Fibroblast of skin of abdomen (primary cell): Measurements from ENCODE around the gene NAV2.

ENCODE experiments used
- DNase-seq: peaks from one replicate; pipeline ENCODE4 v3.0.0-alpha.2; 2013

Gene NAV2

GRCh38 chr11:20027556-20028013, 314.9 kb downstream of the NAV2 start:
- no peak for DNase-seq

DNA sequence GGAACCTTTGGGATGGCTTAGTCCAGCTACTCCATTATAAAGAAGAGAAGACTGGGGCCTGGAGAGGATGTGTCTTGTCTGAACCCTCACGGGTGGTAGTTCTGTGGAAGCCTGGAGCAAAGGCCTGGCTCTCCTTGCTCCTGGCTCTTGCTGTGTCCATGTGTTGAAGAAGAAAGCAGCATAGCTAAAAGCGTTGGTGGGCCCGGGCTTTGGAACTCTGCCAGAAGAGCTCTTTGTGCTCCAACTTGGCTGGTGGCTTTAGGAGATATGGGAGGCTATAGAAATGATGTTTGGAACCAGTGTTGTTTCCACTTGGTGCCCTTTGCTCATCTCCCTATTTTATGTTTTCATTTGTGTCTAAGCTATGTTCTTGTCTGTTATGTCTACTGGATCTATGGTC, 316.6 kb downstream of the NAV2 start:
- no peak for DNase-seq

DNA sequence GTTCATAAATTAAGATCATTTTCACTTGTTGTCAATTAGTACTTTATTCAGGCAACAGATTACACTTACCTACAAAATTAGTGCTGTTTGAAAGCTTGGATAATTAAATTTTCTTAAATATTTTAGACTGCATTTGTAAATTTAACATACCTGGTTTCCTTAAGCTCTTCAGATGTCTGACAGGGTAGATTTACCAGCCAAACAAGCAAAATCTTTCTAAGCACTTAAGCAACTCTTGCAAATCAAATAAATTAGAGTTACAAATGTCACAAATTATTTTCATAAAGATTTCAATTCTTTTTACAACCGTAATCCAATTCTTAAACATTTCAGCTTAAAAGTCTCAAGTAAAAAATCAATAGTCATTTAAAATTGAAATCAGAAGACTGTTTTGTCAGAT, 317.8 kb downstream of the NAV2 start:
- DNase-seq, result no peak

DNA sequence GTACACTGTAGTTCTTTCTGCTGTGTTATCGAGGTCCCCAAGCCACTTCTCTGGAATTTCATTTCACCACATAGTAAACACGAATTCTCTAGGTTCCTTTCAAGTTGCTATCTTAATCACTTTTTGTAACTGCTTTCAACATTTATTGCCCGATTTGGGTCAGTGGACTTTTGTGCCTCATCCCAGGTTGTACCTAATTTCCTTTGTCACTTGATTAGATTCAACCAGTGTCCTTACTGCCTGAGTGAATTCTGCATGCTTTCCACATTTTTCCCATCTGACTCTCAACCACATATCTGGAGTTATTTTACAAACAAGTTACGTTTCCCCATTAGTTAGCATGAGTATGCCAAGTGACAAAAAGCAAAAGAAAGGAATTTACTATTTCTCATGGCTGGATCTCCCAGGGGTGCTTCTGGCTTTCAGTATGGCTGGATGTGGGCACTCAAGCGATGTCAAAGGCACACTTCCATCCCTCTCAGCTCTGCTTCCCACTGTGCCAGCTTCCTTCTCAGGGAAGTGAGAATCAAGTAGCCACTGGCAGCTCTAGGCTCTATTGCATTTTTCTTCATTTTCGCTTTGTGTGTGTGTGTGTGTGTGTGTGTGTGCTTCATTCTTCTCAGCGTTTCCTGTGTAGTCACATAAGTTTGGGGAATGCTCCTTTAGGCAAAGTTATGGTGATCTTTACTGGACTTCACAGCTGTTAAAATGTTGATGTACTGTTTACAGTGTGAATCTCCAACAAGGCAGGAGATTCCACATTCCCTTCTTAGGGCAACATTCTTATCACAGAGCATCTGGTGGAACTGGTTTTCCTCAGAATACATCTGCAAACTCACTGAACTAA, 318.7 kb downstream of the NAV2 start:
- DNase-seq, result peak; percentile 89

- no peak for DNase-seq
Observed at GRCh38 chr11:20032127-20032526, 319.5 kb downstream of the NAV2 start.

- no peak for DNase-seq
Observed at GRCh38 chr11:20032577-20033260, 320.1 kb downstream of the NAV2 start.

DNA sequence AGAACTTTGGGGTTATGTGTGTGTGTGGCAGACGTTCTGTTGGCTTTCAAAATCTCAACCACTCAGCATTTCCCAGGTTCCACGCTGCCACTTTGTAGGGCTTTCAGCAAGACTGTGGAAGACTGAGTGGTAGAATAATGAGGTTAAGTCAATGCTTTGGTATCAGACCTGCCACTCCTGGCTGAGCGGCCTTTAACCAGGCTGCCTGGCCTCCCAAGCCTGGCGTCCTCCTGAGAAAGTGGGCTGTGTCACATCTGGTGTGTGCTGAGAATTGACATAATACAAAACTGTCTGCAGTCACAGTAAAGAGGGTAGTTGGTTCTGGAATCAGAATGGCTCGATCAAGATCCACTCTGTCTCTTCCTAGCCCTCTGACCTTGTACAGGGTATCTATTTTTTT, 321.2 kb downstream of the NAV2 start:
- no peak for DNase-seq

GRCh38 chr11:20034941-20035340, 322.3 kb downstream of the NAV2 start:
- DNase-seq, result no peak

GRCh38 chr11:20035375-20035700, 322.7 kb downstream of the NAV2 start:
- no peak for DNase-seq

DNA sequence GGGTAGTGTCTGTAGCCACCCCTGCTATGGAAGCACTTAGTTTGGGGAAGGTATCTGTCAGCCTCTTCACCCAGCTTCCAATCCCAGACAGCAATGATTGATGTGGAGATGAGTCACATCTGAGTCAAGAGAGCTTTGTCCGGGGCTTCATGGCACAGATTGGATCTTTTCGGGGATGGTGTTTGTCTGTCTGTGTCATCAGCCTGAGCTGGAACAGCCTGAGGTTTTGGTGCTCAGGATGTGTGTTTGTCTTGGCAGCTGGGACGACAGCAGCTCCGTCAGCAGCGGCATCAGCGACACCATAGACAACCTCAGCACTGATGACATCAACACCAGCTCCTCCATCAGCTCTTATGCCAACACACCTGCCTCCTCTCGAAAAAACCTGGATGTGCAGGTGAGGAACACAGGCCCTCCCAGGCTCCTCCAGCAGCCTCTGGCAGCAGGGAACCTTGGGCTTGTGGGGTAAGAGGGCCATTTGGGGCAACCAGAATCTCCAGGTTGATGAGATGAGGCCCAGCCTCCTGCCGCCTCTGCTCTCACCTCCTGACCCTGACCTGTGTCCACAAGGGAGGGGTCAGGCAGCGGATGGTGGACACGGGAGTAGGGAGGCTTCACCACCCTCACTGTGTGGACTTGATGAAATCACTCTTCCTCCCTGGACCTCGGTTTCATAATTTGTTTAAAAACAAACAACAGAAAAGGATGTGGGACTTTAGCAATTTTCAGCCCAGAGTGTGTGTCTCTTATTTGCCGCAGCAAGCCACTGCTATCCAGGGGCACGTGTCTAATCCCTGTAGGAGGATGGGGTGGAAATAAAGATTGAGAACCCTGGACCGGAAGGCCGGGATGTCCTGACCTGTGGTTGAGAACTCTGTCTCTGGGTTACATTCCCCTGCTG, 323.3 kb downstream of the NAV2 start:
- DNase-seq, result peak; percentile 97

DNA sequence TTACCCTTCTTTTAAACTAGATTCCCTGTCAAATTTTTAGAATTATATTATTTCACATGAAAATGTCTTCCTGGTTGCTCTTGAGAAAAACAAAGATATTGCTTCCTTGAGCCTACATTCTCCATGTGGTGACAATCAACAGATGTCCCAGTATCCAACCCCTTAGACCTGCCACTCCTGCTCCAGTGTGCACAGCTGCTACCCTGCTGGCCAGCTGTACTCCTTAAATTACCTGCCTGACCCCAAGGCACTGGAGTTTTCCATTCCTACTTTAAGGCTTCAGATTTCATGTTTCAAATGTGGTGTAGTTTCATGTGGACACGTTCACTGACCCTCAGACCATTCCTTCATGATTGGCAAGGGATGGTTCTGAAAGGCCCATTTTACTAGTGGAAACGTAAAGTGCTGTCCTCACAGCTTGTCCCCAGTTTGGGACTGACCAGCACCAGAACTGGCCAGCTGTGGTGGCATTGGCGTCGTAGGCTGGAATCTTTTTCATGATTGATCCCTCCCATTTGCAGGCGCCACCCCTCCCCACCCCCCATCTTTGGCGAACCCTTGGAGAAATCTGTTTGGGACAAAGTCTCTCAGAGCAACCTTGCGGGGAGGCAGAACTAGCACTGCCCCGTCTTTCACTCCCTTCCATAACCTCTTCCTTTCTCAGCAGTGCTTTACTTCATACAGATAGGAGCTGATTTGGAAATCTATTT, 324.1 kb downstream of the NAV2 start:
- no peak for DNase-seq

GRCh38 chr11:20037396-20038153, 324.9 kb downstream of the NAV2 start:
- DNase-seq, result no peak

GRCh38 chr11:20038412-20038811, 325.8 kb downstream of the NAV2 start:
- DNase-seq, result no peak

- DNase-seq, result no peak
Observed at GRCh38 chr11:20038972-20039371, 326.3 kb downstream of the NAV2 start.

- no peak for DNase-seq
Observed at GRCh38 chr11:20041499-20041898, 328.9 kb downstream of the NAV2 start.

GRCh38 chr11:20042045-20042639, 329.5 kb downstream of the NAV2 start:
- no peak for DNase-seq

GRCh38 chr11:20042811-20043341, 330.2 kb downstream of the NAV2 start:
- no peak for DNase-seq

GRCh38 chr11:20043992-20044391, 331.4 kb downstream of the NAV2 start:
- no peak for DNase-seq

GRCh38 chr11:20045098-20045688, 332.6 kb downstream of the NAV2 start:
- DNase-seq, result no peak

GRCh38 chr11:20046416-20046815, 333.8 kb downstream of the NAV2 start:
- no peak for DNase-seq
